DOHH2 (cell line): ENCODE measurements around the gene PIP5K1C.

Source experiments
- EZH2phosphoT487 ChIP-seq: fragments of 200-600 bp; sonication (generic); IDR thresholded peaks from 2 replicates; pipeline ENCODE4 v1.6.1; 2017; ENCODE audit warnings: borderline replicate concordance, mild to moderate bottlenecking, antibody characterized with exemption, low read length, moderate library complexity, mixed read lengths
- TF ChIP-seq, protein P1 (sequence below): fragments of 200-600 bp; sonication (generic); IDR thresholded peaks from one replicate; pipeline ENCODE4 v1.5.1; 2014; ENCODE audit warnings: antibody characterized with exemption, mild to moderate bottlenecking, low read depth, low read length; ENCODE audit not compliant: poor library complexity, severe bottlenecking

DNA sequence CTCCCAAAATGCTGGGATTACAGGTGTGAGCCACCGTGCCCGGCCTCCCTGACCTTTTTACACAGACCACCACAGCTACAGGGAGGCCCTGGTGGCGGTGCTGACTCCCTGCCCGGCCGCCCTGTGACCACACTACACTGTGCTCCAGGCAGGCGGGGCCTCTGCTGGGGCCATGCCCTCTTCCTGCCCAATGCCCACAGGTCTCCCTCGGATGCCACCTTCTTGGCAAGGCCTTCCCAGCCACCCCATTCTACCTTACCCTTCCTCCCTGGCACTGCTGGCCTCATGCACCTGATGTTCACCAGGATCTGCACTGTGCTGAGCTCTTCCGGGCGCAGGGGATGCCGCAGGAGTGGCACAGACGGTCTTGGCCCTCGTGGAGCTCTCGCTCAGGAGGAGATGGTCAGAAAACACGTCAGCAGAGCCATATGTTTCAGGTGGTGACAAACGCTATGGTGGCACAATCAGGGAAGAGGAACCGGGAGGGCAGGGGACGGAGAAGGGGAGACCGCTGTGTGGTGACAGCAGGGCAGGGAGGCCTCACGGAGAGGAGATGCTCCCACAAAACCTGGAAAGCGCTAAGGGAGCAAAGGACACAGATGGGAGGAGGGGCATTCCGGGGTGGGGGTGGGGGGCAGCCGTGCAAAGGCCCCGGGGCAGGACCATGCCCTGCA, 4.1 kb downstream of the PIP5K1C start:
- TF ChIP-seq, protein P1, sequence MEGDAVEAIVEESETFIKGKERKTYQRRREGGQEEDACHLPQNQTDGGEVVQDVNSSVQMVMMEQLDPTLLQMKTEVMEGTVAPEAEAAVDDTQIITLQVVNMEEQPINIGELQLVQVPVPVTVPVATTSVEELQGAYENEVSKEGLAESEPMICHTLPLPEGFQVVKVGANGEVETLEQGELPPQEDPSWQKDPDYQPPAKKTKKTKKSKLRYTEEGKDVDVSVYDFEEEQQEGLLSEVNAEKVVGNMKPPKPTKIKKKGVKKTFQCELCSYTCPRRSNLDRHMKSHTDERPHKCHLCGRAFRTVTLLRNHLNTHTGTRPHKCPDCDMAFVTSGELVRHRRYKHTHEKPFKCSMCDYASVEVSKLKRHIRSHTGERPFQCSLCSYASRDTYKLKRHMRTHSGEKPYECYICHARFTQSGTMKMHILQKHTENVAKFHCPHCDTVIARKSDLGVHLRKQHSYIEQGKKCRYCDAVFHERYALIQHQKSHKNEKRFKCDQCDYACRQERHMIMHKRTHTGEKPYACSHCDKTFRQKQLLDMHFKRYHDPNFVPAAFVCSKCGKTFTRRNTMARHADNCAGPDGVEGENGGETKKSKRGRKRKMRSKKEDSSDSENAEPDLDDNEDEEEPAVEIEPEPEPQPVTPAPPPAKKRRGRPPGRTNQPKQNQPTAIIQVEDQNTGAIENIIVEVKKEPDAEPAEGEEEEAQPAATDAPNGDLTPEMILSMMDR, result no peak
- no peak for TF ChIP-seq EZH2phosphoT487
